Stimulated activated naive CD8-positive, alpha-beta T cell treated with anti-CD3 and anti-CD28 coated beads, Interleukin-15, Interleukin-2, amounts not matched to agents 100 ng/mL and 50 ng/mL, for 24 hours (primary cell): ENCODE data around the gene SRGAP3.

ENCODE experiments used
- H3K27ac Mint-ChIP-seq: one replicate; pipeline ENCODE4 v1.8.0; 2021; ENCODE audit warnings: mild to moderate bottlenecking, mixed read lengths
- H3K27me3 Mint-ChIP-seq: one replicate; pipeline ENCODE4 v1.8.0; 2021; ENCODE audit warnings: mixed read lengths
- H3K36me3 Mint-ChIP-seq: one replicate; pipeline ENCODE4 v1.8.0; 2021; ENCODE audit warnings: low read depth, mixed read lengths
- H3K4me1 Mint-ChIP-seq: one replicate; pipeline ENCODE4 v1.8.0; 2021; ENCODE audit warnings: low read depth, mixed read lengths
- H3K4me3 Mint-ChIP-seq: one replicate; pipeline ENCODE4 v1.8.0; 2021; ENCODE audit warnings: mild to moderate bottlenecking, mixed read lengths
- H3K9me3 Mint-ChIP-seq: one replicate; pipeline ENCODE4 v1.8.0; 2021; ENCODE audit warnings: mixed read lengths

The SRGAP3 gene

DNA sequence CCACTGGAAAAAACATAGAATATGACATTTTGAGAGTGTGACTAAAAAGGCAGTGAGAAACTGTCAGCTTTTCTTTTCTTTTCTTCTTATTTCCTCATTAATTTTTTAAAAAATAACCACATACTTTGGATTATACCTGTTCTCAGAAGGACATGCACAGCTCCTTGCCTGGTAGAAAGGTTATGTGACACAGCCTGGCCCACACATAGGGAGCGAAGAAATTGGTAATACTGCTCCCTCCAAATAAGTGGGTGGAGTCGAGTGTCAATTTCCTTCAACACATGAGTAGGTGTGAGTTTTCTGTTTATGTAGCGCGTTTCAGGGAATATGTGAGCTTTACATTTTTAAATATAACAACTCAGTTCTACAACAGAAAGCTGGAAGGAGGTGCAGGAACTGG, 257.2 kb downstream of the SRGAP3 start:
- Mint-ChIP-seq H3K36me3 (no peaks in the 10 kb centered on the region), H3K4me3 (no peak overlapping the region), H3K4me1 (peaks cover 13% of the 10 kb centered on the region), H3K27ac (no peak overlapping the region), H3K9me3 (no peaks in the 10 kb centered on the region), H3K27me3 (no peaks in the 10 kb centered on the region)

- Mint-ChIP-seq H3K4me3 (no peak overlapping the region), H3K9me3 (no peaks in the 10 kb centered on the region), H3K36me3 (no peaks in the 10 kb centered on the region), H3K4me1 (peaks cover 13% of the 10 kb centered on the region), H3K27ac (no peak overlapping the region), H3K27me3 (no peaks in the 10 kb centered on the region)
Observed at GRCh38 chr3:8990266-8991215, 258.9 kb downstream of the SRGAP3 start.

- Mint-ChIP-seq H3K27ac (no peak overlapping the region), H3K36me3 (no peaks in the 10 kb centered on the region), H3K9me3 (no peaks in the 10 kb centered on the region), H3K4me1 (peaks cover 13% of the 10 kb centered on the region), H3K4me3 (no peak overlapping the region), H3K27me3 (no peaks in the 10 kb centered on the region)
Observed at GRCh38 chr3:8988791-8989558, 260.5 kb downstream of the SRGAP3 start.

DNA sequence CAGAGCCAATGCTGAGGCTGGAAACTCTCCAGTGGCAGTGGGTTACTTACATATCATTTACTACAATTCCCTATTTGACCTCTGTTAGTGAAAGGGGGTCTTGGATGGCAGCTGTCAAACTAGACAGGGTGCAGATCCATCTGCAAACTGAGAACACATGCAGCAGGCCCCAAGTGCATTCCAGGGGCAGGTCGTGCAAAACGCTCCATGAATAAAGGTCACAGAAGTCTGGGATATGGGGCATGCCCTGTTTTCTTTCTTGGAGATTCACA, 261.1 kb downstream of the SRGAP3 start:
- Mint-ChIP-seq H3K4me3 (no peak overlapping the region), H3K27ac (no peak overlapping the region), H3K36me3 (no peaks in the 10 kb centered on the region), H3K9me3 (no peaks in the 10 kb centered on the region), H3K27me3 (no peaks in the 10 kb centered on the region), H3K4me1 (peaks cover 13% of the 10 kb centered on the region)

DNA sequence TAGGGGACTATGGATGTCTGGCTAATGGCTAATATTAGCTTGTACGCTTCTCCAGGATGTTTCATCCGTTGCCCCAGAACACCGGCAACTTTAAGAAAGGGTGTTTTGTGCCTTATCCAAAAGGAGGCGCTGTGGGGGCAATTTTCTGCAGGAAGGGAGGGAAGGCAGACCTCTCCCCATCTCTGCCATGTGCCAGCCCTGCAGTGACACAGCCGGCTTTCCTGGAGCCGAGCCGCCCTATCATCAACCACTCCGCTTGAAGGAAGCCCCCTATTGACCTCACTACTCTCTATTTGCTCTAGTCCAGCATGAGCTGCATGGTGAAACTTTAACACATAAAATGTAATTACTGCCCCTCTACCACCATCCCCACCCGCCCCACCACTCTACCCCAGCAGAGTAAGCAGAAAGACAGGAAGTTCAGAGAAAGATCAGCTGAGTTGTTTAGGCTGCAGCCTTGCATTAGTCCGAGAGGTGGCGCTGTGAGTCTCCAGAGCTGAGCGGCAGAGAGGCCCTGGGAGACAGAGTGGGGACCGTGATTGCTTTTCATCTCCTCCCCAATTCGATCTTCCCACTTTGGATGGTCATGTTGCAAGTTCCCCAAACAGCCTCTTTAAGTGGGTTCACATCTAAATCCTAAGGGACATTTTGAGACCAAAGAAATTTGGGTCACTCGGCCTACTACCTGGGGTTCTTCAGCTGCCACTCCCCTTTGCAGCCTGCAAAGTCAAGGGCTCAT, 261.6 kb downstream of the SRGAP3 start:
- H3K27ac Mint-ChIP-seq = no peak overlapping the region

GRCh38 chr3:8987226-8987625, 262.2 kb downstream of the SRGAP3 start:
- Mint-ChIP-seq H3K27me3 (no peaks in the 10 kb centered on the region), H3K4me1 (peaks cover 12% of the 10 kb centered on the region), H3K9me3 (no peaks in the 10 kb centered on the region), H3K4me3 (no peak overlapping the region), H3K36me3 (no peaks in the 10 kb centered on the region), H3K27ac (no peak overlapping the region)

More for the DNA sequence above, 261.6 kb downstream of the SRGAP3 start:
- H3K4me1 Mint-ChIP-seq = peaks cover 13% of the 10 kb centered on the region
- H3K27me3 Mint-ChIP-seq = no peaks in the 10 kb centered on the region
- H3K4me3 Mint-ChIP-seq = no peak overlapping the region
- no peaks in the 10 kb centered on the region for H3K36me3 Mint-ChIP-seq
- no peaks in the 10 kb centered on the region for H3K9me3 Mint-ChIP-seq

DNA sequence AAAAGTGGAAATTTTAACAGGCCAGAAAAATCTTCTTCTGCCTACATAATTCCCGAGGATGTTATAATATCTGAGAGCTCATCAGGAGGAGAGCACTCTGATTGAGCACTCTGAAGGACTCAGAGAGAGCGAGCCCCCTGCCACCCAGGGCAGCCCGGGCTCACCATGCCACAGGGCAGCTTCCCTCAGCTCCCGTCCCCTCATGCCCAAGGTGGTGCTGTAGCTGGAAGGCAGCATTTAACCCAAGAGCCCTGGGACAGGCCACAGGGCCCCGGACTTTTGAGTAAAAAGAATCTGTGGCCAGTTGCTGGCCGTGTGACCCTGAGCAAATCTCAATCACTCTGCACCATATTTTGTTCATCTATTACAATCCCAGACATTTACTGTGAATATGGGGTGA, 262.7 kb downstream of the SRGAP3 start:
- H3K4me1 Mint-ChIP-seq = peaks cover 7% of the 10 kb centered on the region
- no peaks in the 10 kb centered on the region for H3K9me3 Mint-ChIP-seq
- H3K27me3 Mint-ChIP-seq = no peaks in the 10 kb centered on the region
- H3K27ac Mint-ChIP-seq = no peak overlapping the region
- H3K4me3 Mint-ChIP-seq = no peak overlapping the region
- no peaks in the 10 kb centered on the region for H3K36me3 Mint-ChIP-seq

GRCh38 chr3:8985876-8986275, 263.6 kb downstream of the SRGAP3 start:
- Mint-ChIP-seq H3K27ac (no peak overlapping the region), H3K36me3 (no peaks in the 10 kb centered on the region), H3K27me3 (no peaks in the 10 kb centered on the region), H3K9me3 (no peaks in the 10 kb centered on the region), H3K4me3 (no peak overlapping the region), H3K4me1 (peaks cover 3% of the 10 kb centered on the region)

- H3K27ac Mint-ChIP-seq = no peak overlapping the region
- H3K9me3 Mint-ChIP-seq = no peaks in the 10 kb centered on the region
- peaks cover 3% of the 10 kb centered on the region for H3K4me1 Mint-ChIP-seq
- H3K27me3 Mint-ChIP-seq = peaks cover under 1% of the 10 kb centered on the region
- no peak overlapping the region for H3K4me3 Mint-ChIP-seq
- H3K36me3 Mint-ChIP-seq = no peaks in the 10 kb centered on the region
Observed at GRCh38 chr3:8985411-8985831, 264.0 kb downstream of the SRGAP3 start.

DNA sequence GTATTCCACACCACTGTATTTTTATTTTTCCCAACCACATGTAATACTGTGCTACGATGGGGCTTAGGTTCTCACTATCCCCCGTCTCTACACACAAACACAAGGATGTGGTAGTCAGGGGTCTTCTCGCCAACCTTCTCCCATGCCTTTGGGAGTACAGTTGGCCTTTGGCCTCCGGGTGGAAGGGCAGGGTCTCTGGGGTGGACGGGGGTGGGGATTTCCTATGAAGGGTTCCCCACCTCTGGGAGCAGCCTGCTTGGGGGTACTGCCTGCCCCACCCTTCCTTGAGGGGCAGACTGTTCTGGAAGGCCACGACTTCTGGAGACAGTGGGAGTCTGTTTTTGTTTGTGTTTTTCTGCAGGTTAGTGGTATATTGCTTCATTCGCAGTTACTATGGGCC, 264.9 kb downstream of the SRGAP3 start:
- H3K9me3 Mint-ChIP-seq = no peaks in the 10 kb centered on the region
- H3K27ac Mint-ChIP-seq = no peak overlapping the region
- no peak overlapping the region for H3K4me3 Mint-ChIP-seq
- H3K27me3 Mint-ChIP-seq = peaks cover 7% of the 10 kb centered on the region
- no peaks in the 10 kb centered on the region for H3K36me3 Mint-ChIP-seq
- peaks cover 3% of the 10 kb centered on the region for H3K4me1 Mint-ChIP-seq

DNA sequence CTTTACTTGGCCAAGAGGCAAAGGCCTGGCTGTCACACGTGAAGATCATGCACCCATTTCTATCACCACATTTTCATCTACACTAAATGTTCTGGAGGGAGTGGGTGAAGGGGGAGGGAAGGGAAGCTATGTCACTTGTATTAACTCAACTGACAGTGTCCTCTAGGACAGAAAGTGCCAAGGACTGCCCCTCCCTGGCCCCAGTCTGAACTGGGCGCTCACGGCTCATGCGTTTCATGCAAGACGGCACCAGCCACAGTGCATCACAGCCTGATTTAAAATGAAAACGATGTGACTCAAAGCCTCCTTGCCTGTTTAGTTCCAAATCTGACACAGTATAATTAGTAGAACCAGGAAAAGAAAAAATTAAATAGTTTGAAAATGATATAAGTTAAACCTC, 265.4 kb downstream of the SRGAP3 start:
- Mint-ChIP-seq H3K27me3 (peaks cover 10% of the 10 kb centered on the region), H3K9me3 (no peaks in the 10 kb centered on the region), H3K36me3 (no peaks in the 10 kb centered on the region), H3K4me1 (peaks cover 3% of the 10 kb centered on the region), H3K4me3 (no peak overlapping the region), H3K27ac (no peak overlapping the region)

- no peak overlapping the region for H3K27ac Mint-ChIP-seq
- H3K9me3 Mint-ChIP-seq = no peaks in the 10 kb centered on the region
- no peaks in the 10 kb centered on the region for H3K36me3 Mint-ChIP-seq
- H3K4me3 Mint-ChIP-seq = no peak overlapping the region
- peaks cover 3% of the 10 kb centered on the region for H3K4me1 Mint-ChIP-seq
- peaks cover 10% of the 10 kb centered on the region for H3K27me3 Mint-ChIP-seq
Observed at GRCh38 chr3:8983591-8983990, 265.9 kb downstream of the SRGAP3 start.

- Mint-ChIP-seq H3K9me3 (no peaks in the 10 kb centered on the region), H3K27ac (no peak overlapping the region), H3K36me3 (no peaks in the 10 kb centered on the region), H3K4me1 (peaks cover 3% of the 10 kb centered on the region), H3K27me3 (peaks cover 10% of the 10 kb centered on the region), H3K4me3 (no peak overlapping the region)
Observed at GRCh38 chr3:8983026-8983425, 266.4 kb downstream of the SRGAP3 start.

- H3K4me1 Mint-ChIP-seq = no peaks in the 10 kb centered on the region
- no peaks in the 10 kb centered on the region for H3K9me3 Mint-ChIP-seq
- H3K36me3 Mint-ChIP-seq = no peaks in the 10 kb centered on the region
- no peak overlapping the region for H3K27ac Mint-ChIP-seq
- H3K4me3 Mint-ChIP-seq = no peak overlapping the region
- H3K27me3 Mint-ChIP-seq = peaks cover 10% of the 10 kb centered on the region
Observed at GRCh38 chr3:8982509-8982908, 266.9 kb downstream of the SRGAP3 start.

GRCh38 chr3:8981700-8982099, 267.7 kb downstream of the SRGAP3 start:
- H3K27ac Mint-ChIP-seq = no peak overlapping the region
- no peak overlapping the region for H3K4me3 Mint-ChIP-seq
- H3K9me3 Mint-ChIP-seq = no peaks in the 10 kb centered on the region
- no peaks in the 10 kb centered on the region for H3K36me3 Mint-ChIP-seq
- H3K4me1 Mint-ChIP-seq = no peaks in the 10 kb centered on the region
- peaks cover 10% of the 10 kb centered on the region for H3K27me3 Mint-ChIP-seq
